PC-9 (cell line): ENCODE data around the gene COL4A2.
"Not testable (repeated sequence)": the region's sequence is repeated elsewhere in the genome, so short reads cannot be mapped to it uniquely, and the experiment has no call there.

ENCODE experiments used
- EZH2 ChIP-seq: fragments of 200-600 bp; sonication (generic); IDR thresholded peaks from 2 replicates; pipeline ENCODE4 v1.8.0; 2017; ENCODE audit warnings: antibody characterized with exemption, low read depth
- TF ChIP-seq, protein P1 (sequence below): fragments of 200-600 bp; sonication (generic); conservative IDR thresholded peaks from 2 replicates; pipeline ENCODE4 v1.6.1; 2017; ENCODE audit warnings: mixed run types, antibody characterized with exemption, mild to moderate bottlenecking, moderate library complexity

DNA sequence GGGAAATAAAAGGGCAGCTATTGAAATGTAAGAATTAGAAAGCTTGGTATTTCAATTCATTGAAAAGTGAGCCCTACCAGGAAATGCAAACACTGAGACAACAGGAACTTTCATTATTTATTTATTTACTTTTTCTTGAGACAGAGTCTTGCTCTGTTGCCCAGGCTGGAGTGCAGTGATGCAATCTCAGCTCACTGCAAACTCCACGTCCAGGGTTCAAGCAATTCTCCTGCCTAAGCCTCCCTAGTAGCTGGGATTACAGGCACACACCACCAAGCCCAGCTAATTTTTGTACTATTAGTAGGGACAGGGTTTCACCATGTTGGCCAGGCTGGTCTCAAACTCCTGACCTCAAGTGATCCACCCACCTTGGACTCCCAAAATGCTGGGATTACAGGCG, 225.2 kb downstream of the COL4A2 start:
- TF ChIP-seq, protein P1, sequence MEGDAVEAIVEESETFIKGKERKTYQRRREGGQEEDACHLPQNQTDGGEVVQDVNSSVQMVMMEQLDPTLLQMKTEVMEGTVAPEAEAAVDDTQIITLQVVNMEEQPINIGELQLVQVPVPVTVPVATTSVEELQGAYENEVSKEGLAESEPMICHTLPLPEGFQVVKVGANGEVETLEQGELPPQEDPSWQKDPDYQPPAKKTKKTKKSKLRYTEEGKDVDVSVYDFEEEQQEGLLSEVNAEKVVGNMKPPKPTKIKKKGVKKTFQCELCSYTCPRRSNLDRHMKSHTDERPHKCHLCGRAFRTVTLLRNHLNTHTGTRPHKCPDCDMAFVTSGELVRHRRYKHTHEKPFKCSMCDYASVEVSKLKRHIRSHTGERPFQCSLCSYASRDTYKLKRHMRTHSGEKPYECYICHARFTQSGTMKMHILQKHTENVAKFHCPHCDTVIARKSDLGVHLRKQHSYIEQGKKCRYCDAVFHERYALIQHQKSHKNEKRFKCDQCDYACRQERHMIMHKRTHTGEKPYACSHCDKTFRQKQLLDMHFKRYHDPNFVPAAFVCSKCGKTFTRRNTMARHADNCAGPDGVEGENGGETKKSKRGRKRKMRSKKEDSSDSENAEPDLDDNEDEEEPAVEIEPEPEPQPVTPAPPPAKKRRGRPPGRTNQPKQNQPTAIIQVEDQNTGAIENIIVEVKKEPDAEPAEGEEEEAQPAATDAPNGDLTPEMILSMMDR, result not testable (repeated sequence)
- not testable (repeated sequence) for TF ChIP-seq EZH2
